Measurements from ENCODE around the gene KCNIP1.

Gene KCNIP1

GRCh38 chr5:170774831-170775230 is 271.0 kb downstream of the KCNIP1 start:
- DNase-seq (no peak), ATAC-seq (replicated peaks) (no peak)
- Mint-ChIP-seq H3K27ac (no peak overlapping the region), H3K27me3 (peaks cover 14 to 19% of the 10 kb centered on the region in 2 donors), H3K36me3 (ENCODE audit: insufficient read depth) (no peaks in the 10 kb centered on the region), H3K4me3 (no peak overlapping the region), H3K9me3 (no peaks in the 10 kb centered on the region), H3K4me1 (ENCODE audit: low read depth in 2 of 2) (no peaks in the 10 kb centered on the region)

- DNase-seq, result no peak
- ATAC-seq (replicated peaks), result no peak
- H3K9me3 Mint-ChIP-seq, result no peaks in the 10 kb centered on the region
Measured at GRCh38 chr5:170781946-170782345, 278.1 kb downstream of the KCNIP1 start.

GRCh38 chr5:170782438-170782837 is 278.6 kb downstream of the KCNIP1 start:
- DNase-seq (no peak), ATAC-seq (replicated peaks) (no peak)
- H3K27ac Mint-ChIP-seq, result no peak overlapping the region
- H3K9me3 Mint-ChIP-seq, result no peaks in the 10 kb centered on the region
- H3K4me3 Mint-ChIP-seq, result no peak overlapping the region
- H3K4me1 Mint-ChIP-seq (ENCODE audit: low read depth in 2 of 2), result no peaks in the 10 kb centered on the region
- H3K27me3 Mint-ChIP-seq, result peaks cover 14 to 22% of the 10 kb centered on the region in 2 donors
- no peaks in the 10 kb centered on the region for H3K36me3 Mint-ChIP-seq (ENCODE audit: insufficient read depth)

More at GRCh38 chr5:170781946-170782345, 278.1 kb downstream of the KCNIP1 start:
- Mint-ChIP-seq H3K36me3 (ENCODE audit: insufficient read depth) (no peaks in the 10 kb centered on the region), H3K27me3 (peaks cover 14 to 22% of the 10 kb centered on the region in 2 donors), H3K4me1 (ENCODE audit: low read depth in 2 of 2) (no peaks in the 10 kb centered on the region), H3K4me3 (no peak overlapping the region), H3K27ac (no peak overlapping the region)

GRCh38 chr5:170783498-170784247 is 279.9 kb downstream of the KCNIP1 start, which contains the start of gene GABRP:
TSS of gene GABRP (plus strand) at chr5:170783725. CDS start at chr5:170788616, 4,891 bp downstream.
- ATAC-seq (replicated peaks), result no peak

GRCh38 chr5:170785416-170785815 is 281.6 kb downstream of the KCNIP1 start:
- Mint-ChIP-seq H3K4me3 (no peak overlapping the region), H3K36me3 (ENCODE audit: insufficient read depth) (no peaks in the 10 kb centered on the region), H3K9me3 (no peaks in the 10 kb centered on the region), H3K27ac (no peak overlapping the region), H3K4me1 (ENCODE audit: low read depth in 2 of 2) (no peaks in the 10 kb centered on the region), H3K27me3 (peaks cover 6 to 29% of the 10 kb centered on the region in 2 donors)
- ATAC-seq (replicated peaks), result no peak
- no peak for DNase-seq

More at GRCh38 chr5:170783498-170784247, 279.9 kb downstream of the KCNIP1 start, which contains the start of gene GABRP:
- no peak within 1 kb of the TSS for H3K4me3 Mint-ChIP-seq
- peaks cover 14 to 22% of the 10 kb centered on the region in 2 donors for H3K27me3 Mint-ChIP-seq
- no peaks in the 10 kb centered on the region for H3K36me3 Mint-ChIP-seq (ENCODE audit: insufficient read depth)
- no peaks in the 10 kb centered on the region for H3K4me1 Mint-ChIP-seq (ENCODE audit: low read depth in 2 of 2)
- no peak for DNase-seq
- H3K9me3 Mint-ChIP-seq, result no peaks in the 10 kb centered on the region
- H3K27ac Mint-ChIP-seq, result no peak within 1 kb of the TSS
